HL-60 (cell line): ENCODE data around the gene GPHA2.

Experiments
- POLR2AphosphoS5 ChIP-seq: IDR thresholded peaks from 2 replicates; pipeline ENCODE4 v1.6.1; 2012; ENCODE audit warnings: low read depth
- TF ChIP-seq, protein P1 (sequence below): IDR thresholded peaks from one replicate; pipeline ENCODE4 v1.5.1; 2011; ENCODE audit warnings: low read length, control low read depth, inconsistent platforms; ENCODE audit not compliant: insufficient read depth
- TF ChIP-seq, protein P2 (sequence below): IDR thresholded peaks from 2 replicates; pipeline ENCODE4 v1.6.1; 2012; ENCODE audit warnings: low read depth; ENCODE audit not compliant: insufficient replicate concordance

GRCh38 chr11:64903291-64903833, 32.3 kb downstream of the GPHA2 start:
- TF ChIP-seq, protein P1, sequence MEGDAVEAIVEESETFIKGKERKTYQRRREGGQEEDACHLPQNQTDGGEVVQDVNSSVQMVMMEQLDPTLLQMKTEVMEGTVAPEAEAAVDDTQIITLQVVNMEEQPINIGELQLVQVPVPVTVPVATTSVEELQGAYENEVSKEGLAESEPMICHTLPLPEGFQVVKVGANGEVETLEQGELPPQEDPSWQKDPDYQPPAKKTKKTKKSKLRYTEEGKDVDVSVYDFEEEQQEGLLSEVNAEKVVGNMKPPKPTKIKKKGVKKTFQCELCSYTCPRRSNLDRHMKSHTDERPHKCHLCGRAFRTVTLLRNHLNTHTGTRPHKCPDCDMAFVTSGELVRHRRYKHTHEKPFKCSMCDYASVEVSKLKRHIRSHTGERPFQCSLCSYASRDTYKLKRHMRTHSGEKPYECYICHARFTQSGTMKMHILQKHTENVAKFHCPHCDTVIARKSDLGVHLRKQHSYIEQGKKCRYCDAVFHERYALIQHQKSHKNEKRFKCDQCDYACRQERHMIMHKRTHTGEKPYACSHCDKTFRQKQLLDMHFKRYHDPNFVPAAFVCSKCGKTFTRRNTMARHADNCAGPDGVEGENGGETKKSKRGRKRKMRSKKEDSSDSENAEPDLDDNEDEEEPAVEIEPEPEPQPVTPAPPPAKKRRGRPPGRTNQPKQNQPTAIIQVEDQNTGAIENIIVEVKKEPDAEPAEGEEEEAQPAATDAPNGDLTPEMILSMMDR: no peak
- TF ChIP-seq, protein P2, sequence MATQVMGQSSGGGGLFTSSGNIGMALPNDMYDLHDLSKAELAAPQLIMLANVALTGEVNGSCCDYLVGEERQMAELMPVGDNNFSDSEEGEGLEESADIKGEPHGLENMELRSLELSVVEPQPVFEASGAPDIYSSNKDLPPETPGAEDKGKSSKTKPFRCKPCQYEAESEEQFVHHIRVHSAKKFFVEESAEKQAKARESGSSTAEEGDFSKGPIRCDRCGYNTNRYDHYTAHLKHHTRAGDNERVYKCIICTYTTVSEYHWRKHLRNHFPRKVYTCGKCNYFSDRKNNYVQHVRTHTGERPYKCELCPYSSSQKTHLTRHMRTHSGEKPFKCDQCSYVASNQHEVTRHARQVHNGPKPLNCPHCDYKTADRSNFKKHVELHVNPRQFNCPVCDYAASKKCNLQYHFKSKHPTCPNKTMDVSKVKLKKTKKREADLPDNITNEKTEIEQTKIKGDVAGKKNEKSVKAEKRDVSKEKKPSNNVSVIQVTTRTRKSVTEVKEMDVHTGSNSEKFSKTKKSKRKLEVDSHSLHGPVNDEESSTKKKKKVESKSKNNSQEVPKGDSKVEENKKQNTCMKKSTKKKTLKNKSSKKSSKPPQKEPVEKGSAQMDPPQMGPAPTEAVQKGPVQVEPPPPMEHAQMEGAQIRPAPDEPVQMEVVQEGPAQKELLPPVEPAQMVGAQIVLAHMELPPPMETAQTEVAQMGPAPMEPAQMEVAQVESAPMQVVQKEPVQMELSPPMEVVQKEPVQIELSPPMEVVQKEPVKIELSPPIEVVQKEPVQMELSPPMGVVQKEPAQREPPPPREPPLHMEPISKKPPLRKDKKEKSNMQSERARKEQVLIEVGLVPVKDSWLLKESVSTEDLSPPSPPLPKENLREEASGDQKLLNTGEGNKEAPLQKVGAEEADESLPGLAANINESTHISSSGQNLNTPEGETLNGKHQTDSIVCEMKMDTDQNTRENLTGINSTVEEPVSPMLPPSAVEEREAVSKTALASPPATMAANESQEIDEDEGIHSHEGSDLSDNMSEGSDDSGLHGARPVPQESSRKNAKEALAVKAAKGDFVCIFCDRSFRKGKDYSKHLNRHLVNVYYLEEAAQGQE: no peak
- no peak for TF ChIP-seq POLR2AphosphoS5
